ENCODE measurements around the gene MACROD2. TPM values are rescaled to one million over a fixed set of nuclear protein-coding genes. Genes with fewer than 3 reads are reported as not detected.
A peak's percentile ranks its signal among the peaks of the same experiment; 100 is the strongest.

Gene MACROD2
- total and polyA plus RNA-seq, 11 donors, result 0.54 to 5.4 (median 2.4) TPM

- Histone ChIP-seq H3K4me1 (no peaks in the 10 kb centered on the region), H3K4me3 (no peak overlapping the region), H3K27ac (peak overlapping the region in 1 of 12 donors; percentile 44), H3K9me3 (peaks cover 0 to 3% (median 0%) of the 10 kb centered on the region in 12 donors), H3K36me3 (no peaks in the 10 kb centered on the region), H3K27me3 (no peaks in the 10 kb centered on the region)
- no peak for TF ChIP-seq POLR2A (IDR thresholded peaks at IDR 0.05)
- no peak for TF ChIP-seq CTCF (IDR thresholded peaks at IDR 0.05)
- intact Hi-C loops (cut with DNase I), result no loop called here
- WGBS, 4 donors, result 42 to 60% (median 56%) methylated on average over 5 of the region's 5 CpGs
- no peak for ATAC-seq
- DNase-seq, result no peak
These were observed 1566.5 kb downstream of the MACROD2 start for GRCh38 chr20:15561707-15562404.

- TF ChIP-seq CTCF (IDR thresholded peaks at IDR 0.05) (no peak), POLR2A (IDR thresholded peaks at IDR 0.05) (no peak)
- 66 to 75% (median 73%) methylated on average over 4 of the region's 4 CpGs for WGBS, 4 donors
- H3K36me3 ChIP-seq, result no peaks in the 10 kb centered on the region
- DNase-seq, result no peak
- no peaks in the 10 kb centered on the region for H3K9me3 ChIP-seq
- intact Hi-C loops (cut with DNase I), result no loop called here
- no peak overlapping the region for H3K4me3 ChIP-seq
- H3K27me3 ChIP-seq, result no peaks in the 10 kb centered on the region
- no peaks in the 10 kb centered on the region for H3K4me1 ChIP-seq
- H3K27ac ChIP-seq, result no peak overlapping the region
- ATAC-seq, result no peak
These were observed 1568.5 kb downstream of the MACROD2 start for GRCh38 chr20:15563836-15564235.

- 79 to 87% (median 83%) methylated on average over 3 of the region's 3 CpGs for WGBS, 4 donors
- no peak overlapping the region for H3K4me3 ChIP-seq
- TF ChIP-seq CTCF (IDR thresholded peaks at IDR 0.05) (no peak), POLR2A (IDR thresholded peaks at IDR 0.05) (no peak)
- H3K36me3 ChIP-seq, result no peaks in the 10 kb centered on the region
- intact Hi-C loops (cut with DNase I), result no loop called here
- H3K27ac ChIP-seq, result no peak overlapping the region
- ATAC-seq (no peak), DNase-seq (no peak)
- no peaks in the 10 kb centered on the region for H3K9me3 ChIP-seq
- no peaks in the 10 kb centered on the region for H3K27me3 ChIP-seq
- no peaks in the 10 kb centered on the region for H3K4me1 ChIP-seq
These were observed 1569.7 kb downstream of the MACROD2 start for GRCh38 chr20:15564981-15565380.

- ATAC-seq, result no peak
- WGBS, 4 donors, result 18 to 28% (median 22%) methylated on average over 2 of the region's 2 CpGs
- no peak overlapping the region for H3K4me3 ChIP-seq
These were observed 1570.5 kb downstream of the MACROD2 start for GRCh38 chr20:15565786-15566185.

More at GRCh38 chr20:15565786-15566185, 1570.5 kb downstream of the MACROD2 start:
- Histone ChIP-seq H3K27me3 (no peaks in the 10 kb centered on the region), H3K36me3 (no peaks in the 10 kb centered on the region), H3K4me1 (no peaks in the 10 kb centered on the region), H3K27ac (no peak overlapping the region), H3K9me3 (no peaks in the 10 kb centered on the region)
- intact Hi-C loops (cut with DNase I), result no loop called here
- DNase-seq, result no peak
- TF ChIP-seq CTCF (IDR thresholded peaks at IDR 0.05) (no peak), POLR2A (IDR thresholded peaks at IDR 0.05) (no peak)
